OCI-LY7 (cell line): ENCODE measurements around the gene ZNF846.

ENCODE experiments used
- CTCF ChIP-seq: fragments of 200-600 bp; sonication (generic); conservative IDR thresholded peaks from 2 replicates; pipeline ENCODE4 v1.5.1; 2014; ENCODE audit warnings: mild to moderate bottlenecking, antibody characterized with exemption, low read length, moderate library complexity, mixed read lengths
- EZH2phosphoT487 ChIP-seq: fragments of 200-600 bp; sonication (generic); IDR thresholded peaks from 2 replicates; pipeline ENCODE4 v1.6.1; 2018; ENCODE audit warnings: low read depth, borderline replicate concordance, mild to moderate bottlenecking, mixed run types, antibody characterized with exemption, low read length, moderate library complexity, mixed read lengths

DNA sequence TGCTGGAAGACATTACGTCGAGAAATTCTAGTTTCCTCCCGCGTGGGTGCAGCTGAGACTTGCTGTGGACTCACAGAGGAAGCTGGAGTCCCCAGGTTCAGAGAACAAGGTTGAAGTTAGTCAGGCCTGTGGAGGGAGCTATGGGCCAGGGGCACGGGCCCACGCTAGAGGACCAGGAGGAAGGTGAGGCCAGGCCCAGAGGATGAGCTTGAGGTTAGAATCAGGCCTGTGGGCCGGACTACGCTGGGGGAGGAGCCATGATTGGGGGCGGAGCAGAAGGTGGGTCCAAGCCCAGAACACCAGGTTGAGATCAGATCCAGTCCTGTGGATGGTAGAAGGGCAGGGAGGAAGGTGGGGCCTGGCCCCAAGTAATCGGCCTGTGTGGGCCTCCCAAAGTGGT, 32.6 kb downstream of the ZNF846 start:
- no peak for TF ChIP-seq CTCF
- no peak for TF ChIP-seq EZH2phosphoT487
